GM21723 (cell line): Measurements from ENCODE around the gene MYO1H.
"Not testable (repeated sequence)": the region's sequence is repeated elsewhere in the genome, so short reads cannot be mapped to it uniquely, and the experiment has no call there.

Experiments
- ATAC-seq: cut with Tn5 transposase; IDR thresholded peaks from one replicate; pipeline ENCODE4 v1.9.1; 2021; ENCODE audit warnings: mild to moderate bottlenecking, moderate library complexity; ENCODE audit not compliant: unreplicated experiment

Gene MYO1H

GRCh38 chr12:109467978-109468676 is 120.4 kb downstream of the MYO1H start:
- ATAC-seq: no peak

DNA sequence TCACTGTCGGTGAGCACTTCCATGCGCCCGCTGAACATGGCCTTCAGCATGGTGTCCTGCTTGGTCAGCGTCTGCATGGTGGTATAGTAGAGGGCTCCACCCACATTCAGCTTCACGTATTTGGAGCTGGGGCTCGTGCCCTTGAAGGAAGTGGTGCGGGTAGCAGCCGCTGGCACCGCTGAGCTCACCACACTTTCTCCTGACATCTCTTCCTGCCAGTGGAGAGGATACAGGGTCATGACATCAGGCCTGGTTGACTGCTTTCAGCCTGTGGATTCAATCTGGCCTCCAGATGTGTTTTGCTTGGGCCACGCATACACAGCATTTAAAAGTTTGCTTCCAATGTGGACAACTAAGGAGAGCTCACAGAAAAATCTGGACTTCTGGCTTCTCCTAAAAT is 121.8 kb downstream of the MYO1H start:
- ATAC-seq: no peak

DNA sequence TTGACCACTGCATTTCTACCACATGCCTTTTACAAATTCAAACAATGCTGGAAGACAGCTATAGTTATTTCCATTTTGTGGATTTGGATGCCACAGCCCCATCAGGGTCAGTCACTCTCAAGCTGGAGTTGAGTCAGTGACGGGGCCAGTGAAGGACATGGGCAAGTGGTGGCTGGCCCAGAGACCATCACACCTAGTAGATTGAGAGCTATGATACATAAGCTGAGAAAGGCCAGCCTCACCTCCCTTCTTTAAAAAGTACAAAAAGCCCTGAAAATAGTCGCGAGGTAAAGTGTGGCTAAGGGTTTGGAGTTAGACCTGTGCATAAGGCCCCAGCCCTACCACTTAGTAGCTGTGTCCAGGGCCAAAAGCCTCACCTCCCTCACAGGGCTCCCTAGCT is 125.3 kb downstream of the MYO1H start:
- no peak for ATAC-seq

- ATAC-seq: not testable (repeated sequence)
Observed at GRCh38 chr12:109473526-109474270, 126.0 kb downstream of the MYO1H start.

DNA sequence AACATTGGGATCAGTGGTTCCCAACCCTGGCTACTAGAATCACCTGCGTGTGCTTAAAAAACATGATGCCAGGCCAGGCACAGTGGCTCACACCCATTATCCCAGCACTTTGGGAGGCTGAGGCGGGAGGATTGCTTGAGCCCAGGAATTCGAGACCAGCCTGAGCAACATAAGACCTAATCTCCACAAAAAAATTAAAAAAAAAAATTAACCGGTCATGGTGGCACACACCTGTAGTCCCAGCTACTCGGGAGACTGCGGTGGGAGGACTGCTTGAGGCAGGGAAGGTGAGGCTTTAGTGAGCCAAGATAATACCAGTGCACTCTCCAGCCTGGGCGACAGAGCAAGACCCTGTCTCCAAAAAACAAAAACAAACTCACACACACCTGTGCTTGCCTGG is 127.4 kb downstream of the MYO1H start:
- no peak for ATAC-seq

DNA sequence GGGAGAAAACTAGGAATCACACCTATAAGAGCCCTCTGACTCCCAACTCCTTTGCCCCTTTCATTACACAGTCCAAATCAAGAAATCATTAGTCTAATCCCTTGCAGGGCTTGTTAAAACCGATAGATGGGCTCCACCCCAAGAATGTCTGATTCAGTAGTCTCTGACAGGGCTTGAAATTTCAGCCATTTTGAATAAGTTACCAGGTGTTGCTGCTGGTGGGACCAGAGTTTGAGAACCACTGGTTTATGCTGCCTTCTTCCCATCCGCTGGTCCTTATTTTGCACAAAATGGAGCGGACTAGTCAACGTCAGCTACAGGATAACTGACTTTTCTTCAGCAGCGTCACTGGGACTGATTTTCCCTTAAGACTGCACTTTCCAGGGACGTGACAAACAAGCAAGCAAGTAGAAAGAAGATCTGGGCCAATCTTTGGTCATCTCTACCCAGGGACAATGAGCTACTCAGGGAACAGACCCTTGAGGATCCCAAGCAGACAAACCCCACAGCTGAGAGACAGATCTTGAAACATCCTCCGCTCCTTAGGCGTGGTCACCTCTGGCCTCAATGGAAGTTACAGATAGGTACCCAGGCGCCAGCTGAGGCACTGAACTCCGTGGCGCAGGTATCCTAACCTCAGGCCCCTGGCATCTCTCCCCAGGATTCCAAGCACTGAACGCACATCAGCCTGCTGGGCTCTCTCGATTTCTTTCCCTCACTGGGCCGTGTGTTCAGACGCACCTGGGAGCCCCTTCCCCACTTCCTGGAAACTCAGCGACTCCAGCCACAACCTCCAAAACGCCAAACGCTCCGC is 128.5 kb downstream of the MYO1H start:
- no peak for ATAC-seq

DNA sequence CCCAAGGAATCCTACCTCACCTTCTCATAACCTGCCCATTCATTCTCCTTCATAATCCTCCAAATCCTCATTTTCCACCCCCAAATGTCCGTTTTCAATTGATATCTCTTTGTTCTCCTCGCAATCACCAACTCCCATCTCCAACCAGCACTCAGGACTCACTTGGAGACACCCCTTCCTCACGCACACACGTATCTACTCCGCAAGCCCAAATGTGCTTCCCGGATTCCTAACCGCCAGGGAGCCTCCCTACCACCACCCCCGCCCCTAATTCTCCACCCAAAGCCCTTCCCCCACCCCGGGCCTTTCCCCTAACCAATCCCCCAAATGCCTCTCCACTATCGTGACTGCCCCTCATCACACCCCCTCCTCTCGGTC is 129.1 kb downstream of the MYO1H start:
- ATAC-seq: peak; percentile 14

DNA sequence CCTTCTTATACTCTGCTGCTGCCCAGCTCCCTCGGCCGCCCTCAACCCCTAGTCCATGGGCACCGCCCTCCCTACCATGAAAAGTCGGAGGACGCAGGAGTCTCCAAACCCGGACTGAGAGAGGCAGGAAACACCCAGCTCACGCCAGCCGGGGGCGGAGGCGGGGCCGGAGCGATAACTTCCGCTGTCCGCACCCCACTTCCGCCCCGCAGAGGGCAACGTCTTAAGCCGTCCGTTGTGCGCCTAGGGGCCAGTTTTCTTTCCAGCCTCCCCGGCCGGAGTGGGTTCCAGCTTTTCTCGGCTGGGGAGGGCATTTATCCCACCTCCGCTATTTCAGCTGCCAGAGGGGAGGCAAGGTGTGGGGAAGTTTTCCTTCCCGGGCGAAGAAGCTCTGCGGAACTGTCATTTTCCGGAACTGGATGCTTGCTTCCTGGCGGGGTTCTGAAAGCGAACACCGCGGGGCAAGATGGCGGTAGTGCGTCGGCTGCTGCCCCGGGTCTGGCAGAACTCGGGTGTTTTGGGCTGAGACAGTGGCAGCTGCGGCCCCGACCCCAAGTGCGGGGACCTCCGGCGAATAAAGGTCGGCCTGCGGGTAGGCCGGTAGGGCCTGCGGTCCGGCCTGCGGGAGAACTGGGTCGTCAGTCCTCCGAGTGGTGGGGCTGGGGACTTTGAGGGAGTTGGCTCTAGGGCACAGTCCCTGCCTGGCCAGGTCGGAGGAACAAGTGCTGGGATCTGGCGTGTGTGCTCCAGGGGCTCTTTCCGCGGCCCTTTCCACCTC is 129.7 kb downstream of the MYO1H start, which contains the start of the genes KCTD10 and UBE3B:
Gene KCTD10, minus strand, starts transcription at position 116 of the 778 bp plus-strand sequence. Its CDS starts 38 bp downstream, at position 78.
Gene UBE3B, plus strand, starts transcription at position 450 of the 778 bp plus-strand sequence. CDS start 5,918 bp downstream, outside the sequence.
- ATAC-seq: peak; percentile 93

GRCh38 chr12:109477963-109478315 is 130.2 kb downstream of the MYO1H start:
- no peak for ATAC-seq

GRCh38 chr12:109479761-109480160 is 132.1 kb downstream of the MYO1H start:
- no peak for ATAC-seq

GRCh38 chr12:109480356-109480755 is 132.7 kb downstream of the MYO1H start:
- no peak for ATAC-seq

- ATAC-seq: no peak
Observed at GRCh38 chr12:109481863-109482262, 134.2 kb downstream of the MYO1H start.

- ATAC-seq: no peak
Observed at GRCh38 chr12:109482491-109482890, 134.8 kb downstream of the MYO1H start.

GRCh38 chr12:109482894-109483293 is 135.2 kb downstream of the MYO1H start:
- ATAC-seq: no peak

DNA sequence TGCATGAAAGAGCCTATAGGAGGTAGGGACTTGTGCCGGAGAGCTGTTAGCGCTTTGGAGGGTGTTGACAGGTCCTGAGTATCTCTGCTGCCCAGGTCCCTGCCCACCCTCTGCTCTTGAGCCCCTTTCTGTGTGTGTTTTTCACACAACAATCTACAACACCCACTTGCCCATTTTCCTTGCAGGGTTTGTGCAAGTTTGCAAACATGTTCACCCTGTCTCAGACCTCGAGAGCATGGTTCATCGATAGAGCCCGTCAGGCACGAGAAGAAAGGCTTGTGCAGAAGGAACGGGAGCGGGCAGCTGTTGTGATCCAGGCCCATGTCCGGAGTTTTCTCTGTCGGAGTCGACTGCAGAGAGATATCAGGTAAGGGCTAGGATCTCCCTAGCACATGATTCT is 135.6 kb downstream of the MYO1H start:
- ATAC-seq: no peak

- no peak for ATAC-seq
Observed at GRCh38 chr12:109485201-109485600, 137.5 kb downstream of the MYO1H start.

- no peak for ATAC-seq
Observed at GRCh38 chr12:109487181-109488050, 139.7 kb downstream of the MYO1H start.

DNA sequence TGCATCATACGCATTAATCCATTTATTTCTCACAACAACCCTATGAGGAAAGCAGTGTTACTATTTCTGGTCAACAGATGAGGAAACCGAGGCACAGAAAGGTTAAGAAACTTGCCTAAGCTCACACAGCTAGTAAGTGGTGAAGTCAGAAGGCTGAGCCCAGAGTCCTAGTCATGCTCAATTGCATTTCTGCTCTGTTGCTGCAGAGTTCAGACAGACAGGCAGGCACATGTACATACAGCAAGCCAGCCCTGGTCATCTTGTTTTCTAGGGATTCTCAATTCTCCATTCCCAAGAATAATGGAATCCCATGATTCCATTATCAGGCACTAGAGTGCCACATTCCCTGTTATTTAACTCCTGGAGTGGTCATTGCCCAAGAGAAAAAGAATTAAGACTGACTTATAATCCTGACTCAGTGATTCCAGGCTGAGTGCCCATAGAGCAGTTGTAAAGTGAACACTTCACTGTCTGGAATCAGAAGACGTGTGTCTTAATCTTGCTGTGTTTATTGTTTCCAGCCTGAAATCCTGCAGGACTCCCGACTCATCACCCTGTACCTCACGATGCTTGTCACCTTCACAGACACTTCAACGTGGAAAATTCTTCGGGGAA is 140.5 kb downstream of the MYO1H start:
- ATAC-seq: no peak
